RWPE2 (cell line): Measurements from ENCODE around the gene SIX5.

Source experiments
- ATAC-seq: fragments of 200-7000 bp; cut with Tn5 transposase; 3 replicates; pipeline ENCODE4 v1.9.1; 2021; ENCODE audit warnings: low read depth
- DNase-seq: peaks from one replicate; pipeline ENCODE4 v3.0.0-alpha.2; 2020; ENCODE audit warnings: low spot score
- H3K27ac ChIP-seq: fragments of 450-650 bp; 2 replicates; pipeline ENCODE4 v1.5.1; 2017; ENCODE audit warnings: mild to moderate bottlenecking; ENCODE audit not compliant: poor library complexity, severe bottlenecking
- H3K27me3 ChIP-seq: fragments of 250-450 bp; sonication (Bioruptor Pico); 2 replicates; pipeline ENCODE4 v1.5.1; 2021; ENCODE audit warnings: mild to moderate bottlenecking, moderate library complexity; ENCODE audit not compliant: insufficient read depth, poor library complexity, severe bottlenecking
- H3K36me3 ChIP-seq: fragments of 250-450 bp; sonication (Bioruptor Pico); 2 replicates; pipeline ENCODE4 v1.5.1; 2020; ENCODE audit warnings: low read depth, mild to moderate bottlenecking, moderate library complexity
- H3K4me1 ChIP-seq: fragments of 250-450 bp; sonication (Bioruptor Pico); 2 replicates; pipeline ENCODE4 v1.5.1; 2021; ENCODE audit warnings: mild to moderate bottlenecking, moderate library complexity; ENCODE audit not compliant: insufficient read depth, poor library complexity, severe bottlenecking
- H3K4me3 ChIP-seq: fragments of 250-450 bp; sonication (Bioruptor Pico); 2 replicates; pipeline ENCODE4 v1.5.1; 2021; ENCODE audit warnings: mild to moderate bottlenecking, moderate library complexity; ENCODE audit not compliant: severe bottlenecking
- H3K9me3 ChIP-seq: fragments of 250-450 bp; sonication (Bioruptor Pico); 2 replicates; pipeline ENCODE4 v1.5.1; 2021; ENCODE audit warnings: mild to moderate bottlenecking, moderate library complexity; ENCODE audit not compliant: severe bottlenecking
- CTCF ChIP-seq: fragments of 450-650 bp; IDR thresholded peaks from one replicate; pipeline ENCODE4 v1.5.1; 2017; ENCODE audit warnings: mild to moderate bottlenecking, moderate library complexity; ENCODE audit not compliant: poor library complexity, severe bottlenecking

Gene SIX5

GRCh38 chr19:45780146-45780447 is 11.0 kb upstream of the SIX5 start:
- H3K9me3 ChIP-seq = no peaks in the 10 kb centered on the region
- no peak overlapping the region for H3K27ac ChIP-seq
- no peaks in the 10 kb centered on the region for H3K27me3 ChIP-seq
- no peak for ATAC-seq
- peaks cover 27% of the 10 kb centered on the region for H3K4me1 ChIP-seq
- DNase-seq = no peak
- TF ChIP-seq CTCF = no peak
- H3K36me3 ChIP-seq = peaks cover 21% of the 10 kb centered on the region
- H3K4me3 ChIP-seq = no peak overlapping the region

- no peaks in the 10 kb centered on the region for H3K27me3 ChIP-seq
- peak overlapping the region; percentile 37 for H3K4me3 ChIP-seq
- peaks cover 19% of the 10 kb centered on the region for H3K36me3 ChIP-seq
- TF ChIP-seq CTCF = peak; percentile 78
- ATAC-seq (peak; percentile 72), DNase-seq (peak; percentile 91)
- H3K4me1 ChIP-seq = peaks cover 27% of the 10 kb centered on the region
- no peaks in the 10 kb centered on the region for H3K9me3 ChIP-seq
- H3K27ac ChIP-seq = no peak overlapping the region
These were observed 10.4 kb upstream of the SIX5 start for GRCh38 chr19:45779231-45780145.

- Histone ChIP-seq H3K4me1 (peaks cover 21% of the 10 kb centered on the region), H3K36me3 (peaks cover 21% of the 10 kb centered on the region), H3K27me3 (no peaks in the 10 kb centered on the region), H3K9me3 (no peaks in the 10 kb centered on the region), H3K27ac (no peak overlapping the region), H3K4me3 (no peak overlapping the region)
- no peak for TF ChIP-seq CTCF
- ATAC-seq (no peak), DNase-seq (no peak)
These were observed 9.1 kb upstream of the SIX5 start for GRCh38 chr19:45778010-45778661.

- DNase-seq = no peak
- Histone ChIP-seq H3K4me3 (no peak overlapping the region), H3K27me3 (no peaks in the 10 kb centered on the region), H3K4me1 (peaks cover 17% of the 10 kb centered on the region), H3K9me3 (no peaks in the 10 kb centered on the region), H3K36me3 (peaks cover 21% of the 10 kb centered on the region), H3K27ac (no peak overlapping the region)
- no peak for TF ChIP-seq CTCF
- ATAC-seq = no peak
These were observed 8.4 kb upstream of the SIX5 start for GRCh38 chr19:45777395-45777961.

- no peak for DNase-seq
- Histone ChIP-seq H3K4me3 (no peak overlapping the region), H3K36me3 (peaks cover 21% of the 10 kb centered on the region), H3K27ac (no peak overlapping the region), H3K27me3 (no peaks in the 10 kb centered on the region), H3K4me1 (no peaks in the 10 kb centered on the region), H3K9me3 (no peaks in the 10 kb centered on the region)
- no peak for TF ChIP-seq CTCF
- ATAC-seq = no peak
These were observed 5.7 kb upstream of the SIX5 start for GRCh38 chr19:45774765-45775164.
